HFF-Myc (cell line): Measurements from ENCODE around the gene USB1.

Experiments used
- DNase-seq: peaks from one replicate; pipeline ENCODE4 v3.0.0-alpha.2; 2011; ENCODE audit warnings: low read depth; ENCODE audit errors: extremely low read depth
- H3K4me3 ChIP-seq: replicated peaks from 2 replicates; pipeline ENCODE4 v1.5.1; 2011; ENCODE audit warnings: low read depth, mild to moderate bottlenecking, control low read depth, low read length
- CTCF ChIP-seq: IDR thresholded peaks from 2 replicates; pipeline ENCODE4 v1.5.1; 2012; ENCODE audit warnings: mild to moderate bottlenecking, low read depth, low read length, control low read depth; ENCODE audit errors: missing control alignments

Gene USB1

GRCh38 chr16:58016840-58017446, 15.7 kb downstream of the USB1 start:
- no peak for TF ChIP-seq CTCF
- no peak for DNase-seq

GRCh38 chr16:58018803-58019202, 17.6 kb downstream of the USB1 start:
- no peak for DNase-seq
- H3K4me3 ChIP-seq, result no peak overlapping the region
- no peak for TF ChIP-seq CTCF

More at GRCh38 chr16:58016840-58017446, 15.7 kb downstream of the USB1 start:
- H3K4me3 ChIP-seq, result no peak overlapping the region

GRCh38 chr16:58019866-58020538, 18.8 kb downstream of the USB1 start:
- TF ChIP-seq CTCF, result no peak
- DNase-seq, result no peak
- H3K4me3 ChIP-seq, result no peak overlapping the region

- no peak for DNase-seq
- no peak overlapping the region for H3K4me3 ChIP-seq
- TF ChIP-seq CTCF, result peak; percentile 81
Measured at GRCh38 chr16:58020628-58021521, 19.7 kb downstream of the USB1 start.

- DNase-seq, result no peak
- no peak overlapping the region for H3K4me3 ChIP-seq
Measured at GRCh38 chr16:58021661-58022551, 20.7 kb downstream of the USB1 start.

More at GRCh38 chr16:58021661-58022551, 20.7 kb downstream of the USB1 start:
- TF ChIP-seq CTCF, result no peak
